ENCODE measurements around the gene ZNF841.
"Not testable (repeated sequence)": the region's sequence is repeated elsewhere in the genome, so short reads cannot be mapped to it uniquely, and the experiment has no call there.

Gene ZNF841

DNA sequence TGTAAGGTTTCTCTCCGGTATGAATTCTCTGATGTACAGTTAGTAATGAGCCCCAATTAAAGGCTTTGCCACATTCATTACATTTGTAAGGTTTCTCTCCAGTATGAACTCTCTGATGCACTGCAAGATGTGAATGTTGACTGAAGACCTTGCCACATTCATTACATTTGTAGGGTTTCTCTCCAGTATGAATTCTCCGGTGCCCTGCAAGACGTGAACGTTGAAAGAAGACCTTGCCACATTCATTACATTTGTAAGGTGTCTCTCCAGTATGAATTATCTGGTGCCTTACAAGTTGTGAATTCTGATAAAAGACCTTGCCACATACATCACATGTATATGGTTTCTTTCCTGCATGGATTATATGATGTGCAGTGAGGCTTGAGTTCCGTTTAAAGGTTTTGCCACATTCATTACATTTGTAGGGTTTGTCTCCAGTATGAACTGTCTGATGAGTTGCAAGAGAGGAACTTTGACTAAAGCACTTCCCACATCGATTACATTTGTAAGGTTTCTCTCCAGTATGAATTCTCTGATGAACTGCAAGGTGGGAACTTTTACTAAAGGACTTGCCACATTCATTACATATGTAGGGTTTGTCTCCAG, 29.2 kb downstream of the ZNF841 start:
- no peak for FAIRE-seq

DNA sequence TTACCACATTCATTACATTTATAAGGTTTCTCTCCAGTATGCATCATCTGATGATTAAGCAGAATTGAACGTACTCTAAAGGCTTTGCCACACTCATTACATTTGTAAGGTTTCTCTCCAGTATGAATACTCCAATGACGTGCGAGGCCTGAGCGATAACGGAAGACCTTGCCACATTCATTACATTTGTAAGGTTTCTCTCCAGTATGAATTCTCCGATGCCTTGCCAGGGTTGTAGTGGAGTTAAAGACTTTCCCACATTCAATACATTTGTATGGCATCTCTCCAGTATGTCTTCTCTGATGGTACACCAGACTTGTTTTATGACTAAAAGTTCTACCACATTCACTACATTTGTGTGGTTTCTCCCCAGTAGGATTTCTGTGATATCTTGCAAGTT, 30.2 kb downstream of the ZNF841 start:
- no peak for FAIRE-seq

DNA sequence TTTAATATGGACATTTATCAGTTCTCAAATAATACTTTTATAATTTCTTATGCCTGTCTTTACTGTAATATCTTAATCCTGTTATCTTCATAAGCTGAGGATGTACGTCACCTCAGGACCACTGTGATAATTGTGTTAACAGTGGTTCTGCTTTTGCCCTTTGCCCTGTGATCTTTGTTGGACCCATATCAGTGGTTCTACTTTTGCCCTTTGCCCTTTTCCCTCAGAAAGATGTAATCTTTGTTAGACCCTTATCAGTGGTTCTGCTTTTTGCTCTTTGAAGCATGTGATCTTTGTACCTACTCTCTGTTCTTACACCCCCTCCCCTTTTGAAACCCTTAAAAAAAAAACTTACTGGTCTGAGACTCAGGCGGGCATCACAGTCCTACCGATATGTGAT, 39.1 kb downstream of the ZNF841 start:
- not testable (repeated sequence) for FAIRE-seq

DNA sequence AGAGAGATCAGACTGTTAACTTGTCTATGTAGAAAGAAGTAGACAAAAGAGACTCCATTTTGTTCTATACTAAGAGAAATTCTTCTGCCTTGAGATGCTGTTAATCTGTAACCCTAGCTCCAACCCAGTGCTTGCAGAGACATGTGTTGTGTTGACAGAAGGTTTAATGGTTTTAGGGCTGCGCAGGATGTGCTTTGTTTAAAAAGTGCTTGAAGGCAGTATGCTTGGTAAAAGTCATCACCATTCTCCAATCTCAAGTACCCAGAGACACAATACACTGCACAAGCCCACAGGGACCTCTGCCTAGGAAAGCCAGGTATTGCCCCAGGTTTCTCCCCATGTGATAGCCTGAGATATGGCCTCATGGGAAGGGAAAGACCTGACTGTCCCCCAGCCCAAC, 43.8 kb downstream of the ZNF841 start:
- FAIRE-seq = not testable (repeated sequence)

DNA sequence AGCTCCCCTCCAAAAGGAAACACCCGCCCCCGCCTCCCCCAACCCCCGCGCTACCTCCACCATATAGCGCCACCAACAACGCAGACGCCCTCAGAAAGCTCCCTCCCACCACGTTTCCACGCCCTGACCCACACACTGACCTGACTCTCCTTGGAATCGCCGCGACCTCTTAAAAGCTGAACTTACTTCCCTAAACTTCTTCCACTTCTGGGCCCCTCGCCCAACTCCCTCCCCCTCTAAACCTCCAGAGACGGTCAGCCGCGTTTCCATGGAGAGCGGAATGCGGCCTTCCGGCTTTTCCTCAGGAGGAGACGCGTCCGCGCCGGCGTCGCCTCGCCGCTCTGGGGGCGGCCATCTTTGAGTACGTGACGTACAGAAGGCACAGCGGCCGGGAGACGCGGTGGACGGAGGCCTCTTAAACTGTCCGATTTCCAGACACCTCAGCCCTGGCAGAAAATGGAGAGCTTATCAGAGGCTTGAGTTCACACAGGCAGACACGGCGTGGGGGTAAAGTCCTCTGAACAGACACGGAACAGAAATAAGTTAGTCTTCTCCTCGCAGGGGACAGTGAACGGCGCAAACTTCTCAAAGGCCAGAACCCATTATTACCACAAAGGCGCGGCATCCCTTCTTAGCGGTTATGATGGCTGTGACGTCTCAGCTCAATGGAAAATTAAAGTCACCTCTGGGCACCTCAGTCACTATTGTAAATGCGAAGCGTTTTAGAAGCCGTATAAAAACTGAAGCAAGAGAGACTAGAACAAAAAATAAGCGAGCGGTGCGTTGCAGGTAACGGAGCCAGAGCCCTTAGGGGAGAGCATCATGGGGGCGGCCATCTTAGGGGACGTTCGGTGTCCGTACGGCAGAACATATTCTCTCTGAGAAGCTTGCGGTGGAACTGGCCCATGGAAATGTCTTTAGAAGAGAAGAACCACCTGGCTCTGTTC, 46.7 kb downstream of the ZNF841 start, which contains the start of gene ZNF432:
Gene ZNF432 (minus strand): TSS at position 284 of the 947 bp plus-strand sequence. CDS start 1,970 bp downstream, outside the sequence.
- peak; percentile 93 for FAIRE-seq

DNA sequence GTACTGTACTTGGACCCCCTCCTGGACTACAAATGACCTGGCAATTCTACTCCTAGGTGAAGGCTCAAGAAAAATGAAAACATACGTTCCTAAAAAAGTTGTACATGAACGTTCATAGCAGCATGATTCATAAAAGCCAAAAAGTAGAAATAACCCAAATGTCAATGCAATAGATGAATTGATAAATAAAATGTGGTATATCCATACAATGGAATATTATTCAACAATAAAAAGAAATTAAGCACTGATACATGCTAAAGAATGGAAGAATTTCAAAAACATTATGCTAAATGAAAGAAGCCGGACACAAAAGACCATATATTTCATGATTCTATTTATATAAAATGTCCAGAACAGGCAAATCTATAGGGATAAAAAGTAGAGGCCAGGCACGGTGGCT, 56.4 kb downstream of the ZNF841 start:
- FAIRE-seq = no peak

DNA sequence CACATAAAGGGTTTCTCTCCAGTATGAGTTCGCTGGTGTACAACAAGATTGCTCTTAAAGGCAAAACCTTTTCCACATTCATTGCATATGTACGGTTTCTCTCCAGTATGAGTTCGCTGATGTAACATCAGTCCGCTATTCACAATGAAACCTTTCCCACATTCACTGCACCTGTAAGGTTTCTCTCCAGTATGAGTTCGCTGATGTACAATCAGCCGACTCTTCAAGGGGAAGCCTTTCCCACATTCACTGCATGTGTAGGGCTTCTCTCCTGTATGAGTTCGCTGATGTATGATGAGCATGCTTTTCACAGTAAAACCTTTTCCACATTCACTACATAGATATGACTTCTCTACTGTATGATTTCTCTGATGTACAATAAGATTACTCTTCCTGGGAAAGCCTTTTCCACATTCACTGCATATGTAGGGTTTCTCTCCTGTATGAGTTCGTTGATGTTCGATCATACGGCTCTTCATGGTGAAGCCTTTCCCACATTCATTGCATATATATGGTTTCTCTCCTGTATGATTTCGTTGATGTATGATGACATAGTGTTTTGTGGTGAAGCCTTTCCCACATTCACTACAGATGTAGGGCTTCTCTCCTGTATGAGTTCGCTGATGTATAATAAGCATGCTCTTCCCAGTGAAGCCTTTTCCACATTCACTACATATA, 61.4 kb downstream of the ZNF841 start:
- no peak for FAIRE-seq

DNA sequence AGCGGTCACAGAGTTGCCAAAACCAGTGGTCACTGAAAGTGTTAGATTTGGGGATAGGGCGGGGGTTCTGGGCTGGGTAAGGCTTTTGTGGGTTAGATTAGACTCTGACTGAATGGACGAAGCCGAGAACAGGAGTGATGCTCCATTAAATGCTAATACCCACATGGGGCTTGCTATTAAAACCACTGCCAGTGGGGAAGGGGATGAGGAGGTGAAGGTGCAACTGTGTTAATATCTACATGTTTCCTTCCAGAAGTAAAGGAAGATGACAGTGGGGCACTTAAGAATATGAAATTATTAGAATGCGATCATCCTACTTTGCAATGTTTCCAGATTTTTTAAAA, 66.8 kb downstream of the ZNF841 start:
- FAIRE-seq = no peak

DNA sequence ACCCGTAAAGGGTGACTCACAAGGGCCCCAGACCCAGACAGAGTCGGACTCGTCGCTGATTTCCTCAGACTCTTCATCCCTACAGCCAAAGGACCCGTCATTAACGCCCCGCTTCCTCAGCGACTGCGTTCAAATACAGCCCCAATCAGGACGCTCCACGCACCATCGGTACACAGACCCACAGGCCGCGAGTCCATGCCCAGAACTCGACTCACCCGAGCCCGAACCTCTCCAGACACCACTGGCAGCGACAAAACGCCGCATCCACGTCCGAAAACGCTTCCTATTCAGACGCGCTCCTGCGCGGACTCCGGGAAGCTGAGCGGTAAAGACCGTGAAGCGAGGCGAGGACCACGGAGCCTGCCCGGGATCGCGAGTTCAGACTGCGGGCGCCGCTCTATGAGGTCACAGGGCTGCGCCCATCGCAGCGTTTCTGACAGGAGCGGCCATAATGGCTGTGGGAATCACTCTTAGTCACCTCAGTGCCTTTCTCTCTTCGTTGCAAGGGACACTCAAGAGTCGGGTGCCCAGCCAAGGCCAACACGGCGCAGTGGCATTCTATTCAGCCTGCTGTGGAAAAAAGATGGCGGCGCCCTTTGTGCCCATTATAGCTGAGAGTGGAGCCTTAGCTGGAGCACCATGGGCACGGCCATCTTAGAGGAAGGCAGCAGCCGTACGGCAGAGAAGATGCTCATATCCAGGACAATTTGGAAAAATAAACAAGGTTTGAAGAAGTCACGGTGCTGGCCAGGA, 67.4 kb downstream of the ZNF841 start, which contains the start of gene ZNF614:
Gene ZNF614 (minus strand): TSS at position 353 of the 753 bp plus-strand sequence. CDS start 2,634 bp downstream, outside the sequence.
- no peak for FAIRE-seq

DNA sequence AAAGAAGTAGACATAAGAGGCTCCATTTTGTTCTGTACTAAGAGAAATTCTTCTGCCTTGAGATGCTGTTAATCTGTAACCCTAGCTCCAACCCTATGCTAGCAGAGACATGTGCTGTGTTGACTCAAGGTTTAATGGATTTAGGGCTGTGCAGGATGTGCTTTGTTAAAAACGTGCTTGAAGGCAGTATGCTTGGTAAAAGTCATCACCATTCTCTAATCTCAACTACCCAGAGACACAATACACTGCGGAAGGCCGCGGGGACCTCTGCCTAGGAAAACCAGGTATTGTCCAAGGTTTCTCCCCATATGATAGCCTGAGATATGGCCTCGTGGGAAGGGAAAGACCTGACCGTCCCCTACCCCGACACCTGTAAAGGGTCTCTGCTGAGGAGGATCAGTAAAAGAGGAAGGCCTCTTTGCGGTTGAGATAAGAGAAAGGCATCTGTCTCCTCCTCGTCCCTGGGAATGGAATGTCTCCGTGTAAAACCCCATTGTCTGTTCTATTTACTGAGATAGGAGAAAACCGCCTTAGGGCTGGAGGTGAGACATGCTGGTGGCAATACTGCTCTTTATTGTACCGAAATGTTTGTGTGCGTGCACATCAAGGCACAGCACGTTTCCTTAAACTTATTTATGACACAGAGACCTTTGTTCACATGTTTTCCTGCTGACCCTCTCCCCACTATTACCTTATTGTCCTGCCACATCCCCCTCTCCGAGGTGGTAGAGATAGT, 69.1 kb downstream of the ZNF841 start:
- FAIRE-seq = not testable (repeated sequence)

DNA sequence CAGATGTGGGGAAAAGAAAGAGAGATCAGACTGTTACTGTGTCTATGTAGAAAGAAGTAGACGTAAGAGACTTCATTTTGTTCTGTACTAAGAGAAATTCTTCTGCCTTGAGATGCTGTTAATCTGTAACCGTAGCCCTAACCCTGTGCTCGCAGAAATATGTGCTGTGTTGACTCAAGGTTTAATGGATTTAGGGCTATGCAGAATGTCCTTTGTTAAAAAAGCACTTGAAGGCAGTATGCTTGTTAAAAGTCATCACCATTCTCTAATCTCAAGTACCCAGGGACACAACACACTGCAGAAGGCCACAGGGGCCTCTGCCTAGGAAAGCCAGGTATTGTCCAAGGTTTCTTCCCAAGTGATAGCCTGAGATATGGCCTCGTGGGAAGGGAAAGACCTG, 71.1 kb downstream of the ZNF841 start:
- FAIRE-seq = not testable (repeated sequence)

DNA sequence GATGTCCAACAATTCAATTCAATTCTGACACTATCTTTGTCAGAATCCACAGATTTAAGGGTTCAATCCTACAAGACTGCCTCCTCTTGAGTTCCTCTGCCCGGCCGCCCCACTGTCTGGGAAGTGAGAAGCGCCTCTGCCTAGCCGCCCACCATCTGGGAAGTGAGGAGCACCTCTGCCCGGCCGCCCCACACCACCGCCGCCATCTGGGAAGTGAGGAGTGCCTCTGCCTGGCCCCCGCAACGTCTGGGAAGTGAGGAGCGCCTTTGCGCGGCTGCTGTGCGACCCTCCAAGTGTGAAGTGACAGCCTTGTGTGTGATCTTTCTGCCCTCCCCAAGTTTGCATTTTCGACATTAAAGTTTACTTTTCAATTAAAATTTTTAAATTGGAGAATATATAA, 73.4 kb downstream of the ZNF841 start:
- no peak for FAIRE-seq

DNA sequence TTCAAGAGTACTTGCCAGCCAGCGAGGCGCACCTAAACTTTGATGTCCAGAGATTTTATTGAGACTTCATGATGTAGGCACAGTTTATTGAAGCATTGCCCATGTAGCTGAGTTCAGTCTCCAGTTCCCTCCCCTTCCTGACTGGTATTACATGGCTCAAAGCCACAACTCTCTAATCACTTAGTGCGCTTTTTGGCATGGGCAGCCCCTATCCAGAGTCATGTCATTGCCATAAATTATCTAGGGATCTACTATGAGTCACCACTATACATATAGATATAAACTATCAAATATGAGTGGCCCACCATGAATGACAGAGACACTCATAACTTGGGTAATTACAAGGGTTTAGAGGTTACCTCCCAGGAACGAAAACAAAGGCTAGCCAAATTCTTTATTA, 75.1 kb downstream of the ZNF841 start:
- FAIRE-seq = no peak

All from endometrium (tissue), 2 donors.